GM12878 (cell line): ENCODE measurements around the gene LRRK1. TPM values are rescaled to one million over a fixed set of nuclear protein-coding genes. Genes with fewer than 3 reads are reported as not detected.

Experiments used
- ATF2 ChIP-seq: IDR thresholded peaks from 2 replicates; pipeline ENCODE4 v1.6.1; 2012; ENCODE audit warnings: low read length, inconsistent platforms
- JUNB ChIP-seq: IDR thresholded peaks from 2 replicates; pipeline ENCODE4 v1.6.1; 2016; ENCODE audit warnings: antibody characterized with exemption, mild to moderate bottlenecking
- REST ChIP-seq: IDR thresholded peaks from 2 replicates; pipeline ENCODE4 v1.6.1; 2012; ENCODE audit warnings: mild to moderate bottlenecking, low read depth, low read length
- TARDBP ChIP-seq: IDR thresholded peaks from 2 replicates; pipeline ENCODE4 v1.6.1; 2016; ENCODE audit warnings: borderline replicate concordance
- polyA plus RNA-seq, 11 experiments: library from polyadenylated mRNA; depleted of rRNA in 4 of 11; unstranded in 6 of 11; stranded (reverse) in 5 of 11; fragments of >200 nt; fragmentation: Nextera tagmentation in 4 of 11; fragmentation: Illumina TruSeq in 1 of 11; extraction: Ambion mirVana in 4 of 11; extraction: Trizol in 1 of 11; gene quantifications; 1 replicate in 1 of 11; 2 replicates in 10 of 11; pipeline versions ENCODE4 v1.2.1 to v1.2.3, GENCODE V29; 2011 to 2016; ENCODE audit warnings: inconsistent platforms in 2 of 11, missing spikeins in 2 of 11, low read depth in 1 of 11
- total RNA-seq, 4 experiments: library from RNA; depleted of rRNA in 3 of 4; stranded (reverse); fragments of >200 nt in 3 of 4; fragmentation: Illumina TruSeq in 1 of 4; extraction: Trizol in 1 of 4; gene quantifications; 2 replicates each; pipeline versions ENCODE4 v1.2.1 to v1.2.3, GENCODE V29; 2013 to 2021

LRRK1 gene
- total and polyA plus RNA-seq, 10 of the 15 experiments (the other 5 are each of a cell fraction or from before 2014, with no cell fraction given) = 2.2 to 58.3 (median 17.9) TPM

- TF ChIP-seq REST = no peak
- TF ChIP-seq TARDBP = no peak
- TF ChIP-seq JUNB = no peak
- TF ChIP-seq ATF2 = no peak
These were observed 147.6 kb downstream of the LRRK1 start (continued) for GRCh38 chr15:101066501-101067408.
